GM18861 (cell line): ENCODE data around the gene IFIT1B.

Source experiments
- ATAC-seq: cut with Tn5 transposase; IDR thresholded peaks from one replicate; pipeline ENCODE4 v1.9.1; 2021; ENCODE audit not compliant: unreplicated experiment

IFIT1B gene

GRCh38 chr10:89347701-89348457 is 30.0 kb upstream of the IFIT1B start:
- no peak for ATAC-seq

GRCh38 chr10:89348481-89348880 is 29.4 kb upstream of the IFIT1B start:
- no peak for ATAC-seq

- ATAC-seq = no peak
Observed at GRCh38 chr10:89348975-89349374, 28.9 kb upstream of the IFIT1B start.

- ATAC-seq = peak; percentile 9
Observed at GRCh38 chr10:89350631-89351315, 27.1 kb upstream of the IFIT1B start.

- ATAC-seq = peak; percentile 55
Observed at GRCh38 chr10:89351412-89351779, 26.5 kb upstream of the IFIT1B start.

- ATAC-seq = peak; percentile 34
Observed at GRCh38 chr10:89351780-89352597, 25.9 kb upstream of the IFIT1B start.

DNA sequence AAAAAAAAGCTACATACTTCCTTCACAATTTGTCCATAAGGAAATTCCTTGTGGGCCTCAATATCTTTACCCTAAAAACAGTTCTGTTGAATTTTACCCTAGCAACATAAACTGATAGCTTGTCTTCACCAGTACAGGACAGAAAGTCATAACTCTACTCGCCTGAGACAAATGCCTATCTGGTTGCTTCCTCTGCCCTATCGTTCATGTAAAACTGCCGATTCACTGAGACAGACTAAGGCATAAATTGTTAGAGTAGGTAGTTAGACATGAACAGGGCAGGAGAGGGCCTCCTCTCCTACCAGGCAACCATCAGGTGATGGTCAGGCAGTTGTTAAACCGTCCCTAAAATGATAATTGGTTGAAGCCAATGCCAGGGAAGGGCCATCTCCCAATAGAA is 25.1 kb upstream of the IFIT1B start:
- no peak for ATAC-seq

GRCh38 chr10:89355394-89355931 is 22.4 kb upstream of the IFIT1B start:
- no peak for ATAC-seq

DNA sequence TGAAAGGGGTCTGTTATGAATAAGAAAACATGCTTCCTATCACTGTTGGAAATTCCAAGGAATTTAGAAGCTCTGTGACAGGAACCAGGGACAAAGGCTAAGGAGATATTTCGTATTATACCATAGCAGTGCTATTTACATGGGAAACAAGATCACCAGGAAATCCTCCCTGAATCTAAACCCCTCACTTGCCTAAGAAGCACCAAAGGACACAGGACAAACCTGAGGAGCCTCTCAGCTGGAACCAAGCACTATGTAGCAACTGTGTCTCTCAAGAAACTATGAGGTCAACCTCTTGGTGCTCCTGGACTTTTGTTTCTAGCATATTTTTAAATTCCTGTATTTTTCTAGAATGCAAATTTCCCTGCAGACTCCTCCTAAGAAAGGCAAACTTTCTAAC is 20.8 kb upstream of the IFIT1B start:
- ATAC-seq = no peak

- no peak for ATAC-seq
Observed at GRCh38 chr10:89357975-89358374, 19.9 kb upstream of the IFIT1B start.

- ATAC-seq = no peak
Observed at GRCh38 chr10:89360157-89360556, 17.7 kb upstream of the IFIT1B start.

- ATAC-seq = no peak
Observed at GRCh38 chr10:89362929-89363328, 14.9 kb upstream of the IFIT1B start.

DNA sequence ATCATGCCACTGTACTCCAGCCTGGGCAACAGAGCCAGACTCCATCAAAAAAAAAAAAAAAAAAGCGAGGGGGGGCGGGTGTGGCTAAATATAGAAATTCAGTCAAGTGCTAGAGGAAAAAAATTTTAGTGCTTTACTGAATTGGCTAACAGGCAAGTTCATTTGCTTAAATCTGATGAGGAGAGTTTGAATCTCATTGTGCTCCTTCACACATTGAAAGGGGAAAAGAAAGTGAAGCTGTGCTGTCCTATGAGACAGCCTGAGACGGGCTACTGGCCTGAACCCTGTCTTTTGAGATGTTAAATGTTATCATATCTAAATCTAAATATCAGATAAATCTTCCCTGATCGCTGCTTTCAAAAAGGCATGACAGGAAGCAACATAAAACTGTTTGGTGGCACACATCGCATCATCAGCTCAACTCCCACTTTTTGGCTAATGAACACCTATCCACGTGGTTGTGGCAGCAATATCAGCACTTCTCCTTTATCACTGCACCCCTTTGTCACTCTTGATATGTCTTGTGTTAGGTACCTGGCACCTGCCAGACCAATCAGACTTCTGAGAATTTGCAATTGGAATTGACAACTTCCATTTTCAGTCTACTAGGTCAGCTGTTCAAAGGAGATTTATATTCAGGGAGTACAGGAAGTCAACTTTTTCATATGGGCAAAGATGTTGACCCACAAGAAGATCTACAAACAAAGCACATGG is 14.0 kb upstream of the IFIT1B start:
- no peak for ATAC-seq

DNA sequence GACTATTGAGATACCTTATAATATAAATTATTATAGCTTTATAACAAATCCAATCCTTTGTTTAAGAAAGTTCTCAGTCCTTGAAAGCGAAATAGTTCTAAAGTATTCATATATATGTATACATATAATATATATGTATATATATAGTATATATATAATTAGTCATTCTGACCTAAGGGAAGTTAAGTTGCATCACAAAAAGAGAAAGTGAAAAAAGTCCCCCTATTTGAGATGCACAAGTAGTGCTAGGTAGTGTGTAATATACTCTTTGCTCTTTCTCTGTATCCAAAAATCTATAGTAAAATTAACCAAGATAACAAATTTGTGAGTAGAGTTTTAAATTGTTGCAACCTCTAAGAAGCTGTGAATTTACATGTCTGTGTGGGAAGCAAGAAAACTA is 13.3 kb upstream of the IFIT1B start:
- ATAC-seq = no peak

DNA sequence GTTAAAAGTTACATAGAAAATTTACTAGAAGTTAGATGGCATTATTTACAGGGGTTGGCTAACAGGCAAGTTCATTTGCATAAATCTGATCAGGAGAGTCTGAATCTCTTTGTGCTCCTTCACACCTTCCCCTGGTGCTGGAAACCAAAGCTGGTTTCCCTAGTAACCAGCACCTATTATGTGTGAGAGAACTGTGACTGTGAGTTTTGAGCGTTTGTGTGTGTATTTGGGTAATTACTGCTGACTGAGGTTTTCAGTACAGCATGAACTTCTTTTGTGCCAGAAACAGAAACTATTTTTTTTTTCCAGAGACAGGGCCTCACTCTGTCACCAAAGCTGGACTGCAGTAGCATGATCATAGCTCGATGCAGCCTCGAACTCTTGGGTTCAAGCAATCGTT is 10.3 kb upstream of the IFIT1B start:
- peak; percentile 81 for ATAC-seq

DNA sequence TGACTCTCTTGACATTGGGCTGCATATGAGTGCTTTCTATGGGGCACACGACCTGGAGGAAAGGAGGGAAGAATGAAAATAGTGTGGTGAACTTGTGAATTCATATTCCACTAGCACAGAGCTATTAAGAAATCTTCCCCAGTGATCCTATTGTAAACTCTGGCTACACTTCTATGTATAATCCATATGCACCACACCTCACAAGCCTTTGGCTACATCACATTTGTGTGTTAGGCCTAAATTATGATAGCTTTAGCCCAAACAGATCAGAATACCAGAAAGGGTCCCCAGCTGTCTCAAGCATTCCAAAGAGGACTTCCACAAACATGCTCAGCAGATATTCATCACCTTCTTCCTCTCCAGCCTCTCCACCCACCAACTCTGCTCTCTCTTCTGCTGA is 9.7 kb upstream of the IFIT1B start:
- ATAC-seq = no peak

- no peak for ATAC-seq
Observed at GRCh38 chr10:89369156-89370105, 8.4 kb upstream of the IFIT1B start.

- no peak for ATAC-seq
Observed at GRCh38 chr10:89371079-89371478, 6.8 kb upstream of the IFIT1B start.

GRCh38 chr10:89371987-89372386 is 5.9 kb upstream of the IFIT1B start:
- ATAC-seq = no peak
